ENCODE data around the gene ADAMTSL4.
"Not testable (repeated sequence)": the region's sequence is repeated elsewhere in the genome, so short reads cannot be mapped to it uniquely, and the experiment has no call there.

Gene ADAMTSL4

DNA sequence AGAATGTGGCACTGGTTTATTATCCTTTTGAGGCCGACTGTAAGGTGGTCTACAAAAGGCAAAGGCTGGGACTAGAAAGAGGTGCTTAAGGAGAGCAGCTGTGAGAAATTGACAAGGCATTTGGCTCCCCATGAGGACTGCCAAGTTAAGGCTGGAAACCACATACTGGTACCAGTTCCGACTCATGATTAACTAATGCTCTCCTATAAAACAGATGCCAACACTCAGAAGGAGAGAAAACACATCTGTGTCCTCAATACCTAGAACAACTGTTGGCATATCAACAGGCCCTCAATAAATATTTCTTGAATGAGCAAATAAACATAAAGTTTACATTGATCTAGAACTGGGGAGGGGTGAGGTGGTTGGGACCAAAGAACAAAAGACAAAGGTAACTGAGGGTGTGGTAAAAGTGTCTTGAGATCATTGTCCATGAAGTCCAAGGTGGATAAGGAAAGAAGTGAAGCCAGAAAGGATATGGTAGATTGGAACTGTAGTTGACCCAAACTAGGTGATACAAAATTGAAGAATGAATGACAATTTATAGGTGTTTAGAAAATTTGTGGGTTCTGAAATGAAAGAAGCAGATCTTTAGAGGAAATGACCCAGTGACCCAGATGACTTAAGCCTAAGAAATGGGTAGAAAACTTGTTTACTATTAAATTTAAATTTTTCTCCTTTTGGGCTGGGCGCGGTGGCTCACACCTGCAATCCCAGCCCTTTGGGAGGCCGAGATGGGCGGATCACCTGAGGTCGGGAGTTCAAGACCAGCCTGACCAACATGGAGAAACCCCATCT is 47.1 kb downstream of the ADAMTSL4 start:
- no peak for DNase-seq (ENCODE audit: low spot score)

DNA sequence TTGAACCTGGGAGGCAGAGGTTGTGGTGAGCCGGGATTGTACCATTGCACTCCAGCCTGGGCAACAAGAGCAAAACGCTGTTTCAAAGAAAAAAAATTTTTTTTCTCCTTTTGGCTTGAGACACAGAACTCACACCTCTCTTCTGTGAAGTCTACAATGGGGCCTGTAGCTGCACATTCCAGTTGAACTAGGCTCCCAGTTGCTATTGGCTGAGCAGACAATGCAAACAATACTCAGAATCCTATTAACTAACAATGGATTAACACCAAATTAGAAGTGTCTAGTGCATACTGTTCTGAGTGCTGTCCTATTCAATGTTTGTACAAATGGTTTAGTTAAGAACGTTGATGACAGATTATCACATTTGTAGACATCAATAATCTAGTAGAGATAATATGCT is 47.8 kb downstream of the ADAMTSL4 start:
- no peak for DNase-seq (ENCODE audit: low spot score)

DNA sequence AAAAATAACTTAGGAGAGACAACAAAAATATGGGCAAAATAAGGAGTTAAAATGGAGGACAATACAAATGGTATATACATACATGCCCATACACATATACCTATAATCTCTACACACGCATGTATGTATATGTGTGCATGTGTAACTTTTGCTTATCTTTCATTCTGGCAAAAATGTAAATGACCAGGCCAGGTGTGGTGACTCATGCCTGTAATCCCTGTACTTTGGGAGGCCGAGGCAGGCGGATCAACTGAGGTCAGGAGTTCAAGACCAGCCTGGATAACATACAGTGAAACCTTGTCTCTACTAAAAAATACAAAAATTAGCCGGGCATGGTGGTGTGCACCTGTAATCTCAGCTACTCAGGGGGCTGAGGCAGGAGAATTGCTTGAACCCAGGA is 49.1 kb downstream of the ADAMTSL4 start:
- not testable (repeated sequence) for DNase-seq (ENCODE audit: low spot score)

DNA sequence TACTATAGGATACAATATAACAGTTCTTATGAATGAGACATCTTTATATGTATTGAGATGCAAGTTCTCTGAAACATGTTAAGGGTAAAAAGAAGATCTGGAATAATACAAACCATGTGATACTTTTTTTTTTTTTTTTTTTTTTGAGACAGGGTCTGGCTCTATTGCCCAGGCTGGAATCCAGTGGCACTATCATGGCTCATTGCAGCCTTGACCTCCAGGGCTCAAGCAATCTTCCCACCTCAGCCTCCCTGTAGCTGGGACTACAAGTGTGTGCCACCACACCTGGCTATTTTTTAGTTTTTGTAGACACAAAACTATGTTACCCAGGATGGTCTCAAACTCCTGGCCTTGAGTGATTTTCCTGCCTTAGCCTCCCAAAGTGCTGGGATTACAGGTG is 52.3 kb downstream of the ADAMTSL4 start:
- DNase-seq (ENCODE audit: low spot score) = no peak

DNA sequence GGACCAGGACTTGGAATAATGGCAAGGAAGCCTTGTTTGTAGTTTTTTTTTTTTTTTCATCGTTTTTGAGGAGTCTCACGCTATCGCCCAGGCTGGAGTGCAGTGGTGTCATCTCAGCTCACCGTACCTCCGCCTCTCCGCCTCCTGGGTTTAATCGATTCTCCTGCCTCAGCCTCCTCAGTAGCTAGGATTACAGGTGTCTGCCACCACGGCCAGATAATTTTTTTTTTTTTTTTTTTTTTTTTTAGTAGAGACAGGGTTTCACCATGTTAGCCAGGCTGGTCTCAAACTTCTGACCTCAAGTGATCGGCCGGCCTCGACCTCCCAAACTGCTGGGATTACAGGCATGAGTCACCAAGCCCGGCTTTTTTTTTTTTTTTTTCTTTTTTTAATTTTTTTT is 53.2 kb downstream of the ADAMTSL4 start:
- not testable (repeated sequence) for DNase-seq (ENCODE audit: low spot score)

DNA sequence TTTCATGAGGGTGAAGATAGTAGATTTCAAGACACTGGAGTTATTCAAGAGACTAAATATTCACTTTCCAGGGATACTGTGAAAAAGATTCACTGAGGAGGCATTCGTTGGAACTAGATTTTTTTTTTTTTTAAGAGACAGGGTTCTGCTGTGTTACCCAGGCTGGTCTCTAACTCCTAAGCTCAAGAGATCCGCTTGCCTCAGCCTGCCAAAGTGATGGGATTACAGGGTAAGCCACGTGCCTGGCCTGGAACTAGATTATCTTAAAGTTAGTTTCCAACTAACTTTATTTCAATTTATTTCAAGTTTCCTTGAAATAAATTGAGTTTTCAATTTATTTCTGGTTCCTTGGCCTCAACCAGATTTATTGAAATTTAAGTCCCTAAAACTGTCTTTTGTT is 54.5 kb downstream of the ADAMTSL4 start:
- DNase-seq (ENCODE audit: low spot score) = no peak

DNA sequence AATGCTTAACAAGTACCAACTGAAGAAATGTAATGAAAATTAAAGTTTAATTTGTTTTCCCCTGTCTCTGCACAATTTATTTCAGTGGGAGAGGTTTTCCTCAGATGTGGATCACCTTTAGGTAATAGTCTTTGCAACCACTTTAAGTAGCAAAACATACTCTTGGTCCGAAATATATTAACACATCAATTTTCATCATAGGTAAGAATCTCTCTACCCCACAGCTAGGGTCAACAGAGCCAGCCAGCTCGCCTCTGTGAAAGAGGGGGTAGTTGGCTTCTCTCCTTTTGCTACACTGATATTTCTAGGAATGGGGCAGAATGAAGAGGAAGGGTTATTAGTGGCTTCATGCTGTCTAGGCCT is 55.0 kb downstream of the ADAMTSL4 start:
- DNase-seq (ENCODE audit: low spot score) = no peak

DNA sequence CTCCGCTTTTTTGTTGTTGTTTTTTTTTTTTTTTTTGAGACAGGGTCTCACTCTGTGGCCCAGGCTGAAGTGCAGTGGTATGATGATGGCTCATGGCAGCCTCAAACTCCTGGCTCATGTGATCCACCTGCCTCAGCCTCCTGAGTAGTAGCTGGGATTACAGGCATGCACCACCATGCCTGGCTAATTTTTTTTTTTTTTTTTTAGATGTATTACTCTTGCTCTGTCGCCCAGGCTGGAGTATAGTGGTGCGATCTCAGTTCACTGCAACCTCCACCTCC is 56.2 kb downstream of the ADAMTSL4 start:
- not testable (repeated sequence) for DNase-seq (ENCODE audit: low spot score)

DNA sequence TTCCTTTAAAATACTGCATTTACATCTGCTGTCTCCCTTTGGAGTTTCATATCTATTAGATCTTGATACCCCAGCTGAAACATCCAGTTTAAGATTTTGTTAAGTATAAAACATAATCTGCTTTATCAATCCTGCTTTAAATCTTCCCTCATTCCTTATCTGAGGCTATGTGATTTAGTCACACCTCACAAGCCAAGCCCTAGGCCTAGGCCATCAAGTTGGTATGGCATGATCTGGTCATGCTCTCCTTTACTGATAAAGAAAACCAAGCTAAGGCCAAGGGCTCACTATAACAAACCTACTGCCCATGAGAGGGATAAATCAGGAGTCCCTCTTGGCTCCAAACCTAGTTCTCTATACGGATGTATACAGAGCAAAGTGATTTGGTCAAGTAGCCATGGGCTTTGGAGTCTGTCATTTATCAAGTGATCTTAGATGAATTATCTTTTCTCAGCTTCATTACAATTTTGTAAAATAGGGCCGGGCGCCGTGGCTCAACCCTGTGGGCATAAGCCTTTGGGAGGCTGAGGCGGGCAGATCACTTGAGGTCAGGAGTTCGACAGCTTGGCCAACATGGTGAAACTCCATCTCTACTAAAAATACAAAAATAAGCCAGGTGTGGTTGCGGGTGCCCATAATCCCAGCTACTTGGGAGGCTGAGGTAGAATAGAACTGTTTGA is 57.4 kb downstream of the ADAMTSL4 start:
- DNase-seq (ENCODE audit: low spot score) = no peak

DNA sequence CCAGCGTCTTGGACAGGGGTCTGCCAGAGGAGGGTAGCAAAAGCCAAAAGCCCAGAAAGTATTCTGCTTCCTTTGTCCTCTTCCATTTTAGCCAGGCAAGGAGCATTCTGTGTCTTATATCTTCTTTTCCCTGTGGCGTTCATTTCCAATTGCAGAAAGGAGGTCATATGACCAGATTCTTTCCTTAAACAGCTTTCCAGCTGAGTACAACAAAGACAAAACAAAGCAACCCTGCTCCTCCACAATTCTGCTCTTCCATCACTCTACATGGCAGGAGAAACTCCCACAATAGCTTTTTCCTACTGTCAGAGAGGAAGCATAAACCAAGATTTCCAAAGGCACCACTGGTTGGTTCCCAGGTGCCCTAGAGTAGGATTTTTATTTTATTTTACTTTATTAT is 60.5 kb downstream of the ADAMTSL4 start:
- no peak for DNase-seq (ENCODE audit: low spot score)

All from HuH-7 (cell line).